Ovary (tissue), 3 donors: Measurements from ENCODE around the gene RNU6-9.

Experiments
- CTCF ChIP-seq, 3 donors: fragments of 450-650 bp in 2 of 3; fragments of 200-600 bp in 1 of 3; IDR thresholded peaks; one replicate each; pipeline versions ENCODE4 v1.5.1 to v1.8.0; 2016 to 2022; ENCODE audit warnings: antibody characterized with exemption in 3 of 3, mild to moderate bottlenecking in 1 of 3
- EP300 ChIP-seq: sonication (generic); formaldehyde crosslinking; IDR thresholded peaks from one replicate; pipeline ENCODE4 v1.6.1; 2017; ENCODE audit warnings: antibody characterized with exemption
- POLR2A ChIP-seq: fragments of 450-650 bp; IDR thresholded peaks from one replicate; pipeline ENCODE4 v1.6.1; 2017; ENCODE audit warnings: antibody characterized with exemption, mild to moderate bottlenecking, moderate library complexity
- donor health status: DM: no; HTN: no; CAD: no.

GRCh38 chr19:904545-904944, 11.3 kb downstream of the RNU6-9 start:
- no peak for TF ChIP-seq CTCF (IDR thresholded peaks at IDR 0.05)
- TF ChIP-seq EP300: no peak
- no peak for TF ChIP-seq POLR2A
